Thyroid gland (tissue), 4 donors: ENCODE results near the gene GLRA1. TPM values are rescaled to one million over a fixed set of nuclear protein-coding genes. Genes with fewer than 3 reads are reported as not detected.

Experiments
- DNase-seq, 2 donors: peaks; one replicate each; pipeline ENCODE4 v3.0.0-alpha.2; 2019
- H3K27ac ChIP-seq, 3 donors: fragments of 200-600 bp; sonication (generic); 1 replicate in 2 of 3; 2 replicates in 1 of 3; pipeline ENCODE4 v1.5.1; 2016 to 2019; ENCODE audit warnings: mild to moderate bottlenecking in 1 of 3, moderate library complexity in 1 of 3
- H3K27me3 ChIP-seq: fragments of 200-600 bp; sonication (generic); one replicate; pipeline ENCODE4 v1.5.1; 2019
- H3K36me3 ChIP-seq, 2 donors: fragments of 200-600 bp; sonication (generic); one replicate each; pipeline ENCODE4 v1.5.1; 2016 to 2019
- H3K4me1 ChIP-seq, 2 donors: fragments of 200-600 bp; sonication (generic); one replicate each; pipeline ENCODE4 v1.5.1; 2017 to 2019
- H3K4me3 ChIP-seq, 3 donors: fragments of 200-600 bp; sonication (generic); replicated peaks in 1 of 3; 1 replicate in 2 of 3; 2 replicates in 1 of 3; pipeline ENCODE4 v1.5.1; 2016; ENCODE audit warnings: mild to moderate bottlenecking in 1 of 3
- H3K9me3 ChIP-seq: fragments of 200-600 bp; sonication (generic); one replicate; pipeline ENCODE4 v1.5.1; 2017
- POLR2A ChIP-seq, 2 donors: fragments of 450-650 bp; IDR thresholded peaks; one replicate each; pipeline ENCODE4 v1.6.1; 2017; ENCODE audit warnings: antibody characterized with exemption in 2 of 2, mild to moderate bottlenecking in 2 of 2, moderate library complexity in 1 of 2
- WGBS, 2 donors: methylation state at CpG; one replicate each; pipeline ENCODE4 v1.1.5; 2017; 5-methylcytosine and 5-hydroxymethylcytosine counted together
- intact Hi-C: fragments of 100-400 bp; cut with DNase I; formaldehyde crosslinking; loops from one replicate; pipeline ENCODE4 v1.15.1; 2023
- total RNA-seq, 4 donors: library from RNA; depleted of rRNA; stranded (reverse); fragments of >200 nt; gene quantifications; one replicate each; pipeline ENCODE4 v1.2.3, GENCODE V29; 2016
- TF ChIP-seq, protein P1 (sequence below), 6 experiments: fragments of 200-600 bp in 3 of 6; fragments of 450-650 bp in 3 of 6; sonication (generic) in 3 of 6; IDR thresholded peaks; one replicate each; pipeline ENCODE4 v1.5.1; 2016 to 2019; ENCODE audit warnings: antibody characterized with exemption in 6 of 6, mild to moderate bottlenecking in 2 of 6, inconsistent platforms in 1 of 6, moderate library complexity in 1 of 6

The GLRA1 gene
- total RNA-seq, 4 donors from 2014 or later, result not detected

DNA sequence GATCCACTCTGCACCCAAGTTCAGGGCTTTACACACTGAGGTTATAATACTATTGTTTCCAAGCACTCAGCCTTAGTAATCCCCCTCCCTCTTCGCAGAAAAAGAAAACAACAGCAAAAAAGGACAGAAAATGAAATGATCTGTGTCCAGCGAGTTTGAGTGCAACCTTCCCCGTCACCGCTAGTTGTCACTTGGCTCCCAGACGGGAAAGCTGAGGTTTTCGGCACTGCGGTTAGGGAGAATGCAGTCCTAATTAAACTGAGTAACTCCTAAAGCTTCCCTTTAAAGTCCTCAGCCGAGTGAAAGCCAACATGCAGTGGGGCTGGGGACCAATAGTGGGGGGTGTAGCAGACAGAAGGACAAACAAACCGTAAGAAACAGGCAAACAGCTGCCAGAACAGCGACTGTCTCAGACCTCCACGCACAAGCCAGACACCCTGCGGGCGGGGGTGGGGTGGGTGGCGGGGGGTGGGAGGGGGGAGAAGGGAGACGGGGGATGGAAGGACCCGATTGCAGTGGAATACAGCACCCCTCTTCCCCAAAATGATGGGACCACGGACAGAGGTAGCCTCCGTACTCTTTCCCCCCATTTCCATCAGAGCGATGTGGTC, 680 bp downstream of the GLRA1 start:
- Histone ChIP-seq H3K4me1 (no peaks in the 10 kb centered on the region), H3K27ac (no peak overlapping the region), H3K36me3 (no peaks in the 10 kb centered on the region), H3K27me3 (no peaks in the 10 kb centered on the region), H3K9me3 (no peaks in the 10 kb centered on the region), H3K4me3 (no peak overlapping the region)
- intact Hi-C loops, result loop anchor here (10.0 kb wide), 1 partner anchor 221 kb away; no protein-coding TSS in a partner anchor
- TF ChIP-seq, protein P1, sequence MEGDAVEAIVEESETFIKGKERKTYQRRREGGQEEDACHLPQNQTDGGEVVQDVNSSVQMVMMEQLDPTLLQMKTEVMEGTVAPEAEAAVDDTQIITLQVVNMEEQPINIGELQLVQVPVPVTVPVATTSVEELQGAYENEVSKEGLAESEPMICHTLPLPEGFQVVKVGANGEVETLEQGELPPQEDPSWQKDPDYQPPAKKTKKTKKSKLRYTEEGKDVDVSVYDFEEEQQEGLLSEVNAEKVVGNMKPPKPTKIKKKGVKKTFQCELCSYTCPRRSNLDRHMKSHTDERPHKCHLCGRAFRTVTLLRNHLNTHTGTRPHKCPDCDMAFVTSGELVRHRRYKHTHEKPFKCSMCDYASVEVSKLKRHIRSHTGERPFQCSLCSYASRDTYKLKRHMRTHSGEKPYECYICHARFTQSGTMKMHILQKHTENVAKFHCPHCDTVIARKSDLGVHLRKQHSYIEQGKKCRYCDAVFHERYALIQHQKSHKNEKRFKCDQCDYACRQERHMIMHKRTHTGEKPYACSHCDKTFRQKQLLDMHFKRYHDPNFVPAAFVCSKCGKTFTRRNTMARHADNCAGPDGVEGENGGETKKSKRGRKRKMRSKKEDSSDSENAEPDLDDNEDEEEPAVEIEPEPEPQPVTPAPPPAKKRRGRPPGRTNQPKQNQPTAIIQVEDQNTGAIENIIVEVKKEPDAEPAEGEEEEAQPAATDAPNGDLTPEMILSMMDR (IDR thresholded peaks at IDR 0.05), result no peak
- no peak for TF ChIP-seq POLR2A (IDR thresholded peaks at IDR 0.05)
- whole genome bisulfite sequencing, 2 donors, result 7 to 11% methylated on average over 15 to 19 of the region's 19 CpGs
- DNase-seq, result no peak

DNA sequence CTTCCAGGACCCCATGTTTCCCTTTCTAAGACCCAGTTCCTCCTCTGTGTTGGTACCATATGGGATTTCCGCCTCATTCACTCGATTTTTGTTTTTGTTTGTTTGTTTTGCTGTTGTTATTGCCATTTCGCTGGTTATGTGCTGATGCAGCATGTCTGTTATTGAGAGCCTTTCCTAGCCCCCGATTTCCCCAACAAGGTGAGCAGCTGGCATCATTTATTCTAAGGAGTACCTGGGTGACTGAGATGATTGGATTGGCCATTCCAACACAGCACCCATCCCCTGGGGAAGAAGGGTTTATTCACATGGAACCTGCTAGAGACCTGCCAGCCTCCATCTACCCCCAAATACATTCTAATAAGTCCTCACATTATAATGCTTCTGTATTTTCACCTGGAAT, 2.7 kb downstream of the GLRA1 start:
- 76 to 77% methylated on average over 4 of the region's 4 CpGs for WGBS, 2 donors
- no peaks in the 10 kb centered on the region for H3K4me1 ChIP-seq
- TF ChIP-seq, protein P1 (IDR thresholded peaks at IDR 0.05), result no peak
- TF ChIP-seq POLR2A (IDR thresholded peaks at IDR 0.05), result no peak
- H3K36me3 ChIP-seq, result no peaks in the 10 kb centered on the region
- intact Hi-C loops, result loop anchor here (10.0 kb wide), 1 partner anchor 223 kb away; no protein-coding TSS in a partner anchor
- H3K27ac ChIP-seq, result no peak overlapping the region
- no peak overlapping the region for H3K4me3 ChIP-seq
- no peaks in the 10 kb centered on the region for H3K27me3 ChIP-seq
- no peaks in the 10 kb centered on the region for H3K9me3 ChIP-seq
- no peak for DNase-seq

DNA sequence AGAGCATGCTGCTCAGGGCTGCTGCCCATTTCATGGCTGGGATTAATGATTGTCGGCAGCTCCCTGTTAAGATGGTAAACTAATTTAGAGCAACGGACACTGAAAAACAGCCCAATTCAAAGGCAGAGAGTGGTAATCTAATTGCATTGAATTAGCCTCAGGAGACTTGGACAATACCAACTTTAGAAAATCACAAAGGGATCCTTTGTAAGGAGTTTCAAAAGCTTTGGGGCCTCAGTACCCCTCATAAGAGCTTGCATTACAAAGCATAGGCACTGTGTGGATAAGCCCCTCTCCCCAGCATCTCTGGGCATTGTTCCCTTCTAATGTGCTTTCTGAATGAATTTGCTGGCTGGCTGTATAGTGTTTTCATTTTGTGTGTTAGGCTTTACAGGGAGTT, 6.7 kb downstream of the GLRA1 start:
- no peak overlapping the region for H3K4me3 ChIP-seq
- no peaks in the 10 kb centered on the region for H3K4me1 ChIP-seq
- H3K36me3 ChIP-seq, result no peaks in the 10 kb centered on the region
- H3K9me3 ChIP-seq, result no peaks in the 10 kb centered on the region
- intact Hi-C loops, result no loop called here
- no peak for DNase-seq
- no peaks in the 10 kb centered on the region for H3K27me3 ChIP-seq
- TF ChIP-seq POLR2A (IDR thresholded peaks at IDR 0.05), result no peak
- H3K27ac ChIP-seq, result no peak overlapping the region
- 71 to 74% methylated on average over 2 of the region's 2 CpGs for WGBS, 2 donors

- Histone ChIP-seq H3K36me3 (no peaks in the 10 kb centered on the region), H3K9me3 (no peaks in the 10 kb centered on the region), H3K27me3 (no peaks in the 10 kb centered on the region), H3K4me1 (no peaks in the 10 kb centered on the region), H3K27ac (no peak overlapping the region), H3K4me3 (no peak overlapping the region)
- DNase-seq, result no peak
- TF ChIP-seq, protein P1 (IDR thresholded peaks at IDR 0.05), result no peak
- no peak for TF ChIP-seq POLR2A (IDR thresholded peaks at IDR 0.05)
- intact Hi-C loops, result no loop called here
- 95 to 98% methylated on average over 2 of the region's 2 CpGs for whole genome bisulfite sequencing, 2 donors
Measured at GRCh38 chr5:151913425-151913824, 11.2 kb downstream of the GLRA1 start.

- Histone ChIP-seq H3K4me3 (no peak overlapping the region), H3K9me3 (no peaks in the 10 kb centered on the region), H3K4me1 (no peaks in the 10 kb centered on the region), H3K36me3 (no peaks in the 10 kb centered on the region), H3K27ac (no peak overlapping the region), H3K27me3 (no peaks in the 10 kb centered on the region)
- TF ChIP-seq, protein P1 (IDR thresholded peaks at IDR 0.05), result no peak
- no peak for TF ChIP-seq POLR2A (IDR thresholded peaks at IDR 0.05)
- WGBS, 2 donors, result 60 to 86% methylated on average over 3 of the region's 3 CpGs
- DNase-seq, result no peak
- intact Hi-C loops, result no loop called here
Measured at GRCh38 chr5:151912360-151912759, 12.3 kb downstream of the GLRA1 start.
